HG03159 (cell line): ENCODE measurements around the gene AGGF1.
"Not testable (repeated sequence)": the region's sequence is repeated elsewhere in the genome, so short reads cannot be mapped to it uniquely, and the experiment has no call there.

Source experiments
- ATAC-seq: cut with Tn5 transposase; IDR thresholded peaks from one replicate; pipeline ENCODE4 v1.9.1; 2021; ENCODE audit warnings: mild to moderate bottlenecking, moderate library complexity; ENCODE audit not compliant: unreplicated experiment

Gene AGGF1

DNA sequence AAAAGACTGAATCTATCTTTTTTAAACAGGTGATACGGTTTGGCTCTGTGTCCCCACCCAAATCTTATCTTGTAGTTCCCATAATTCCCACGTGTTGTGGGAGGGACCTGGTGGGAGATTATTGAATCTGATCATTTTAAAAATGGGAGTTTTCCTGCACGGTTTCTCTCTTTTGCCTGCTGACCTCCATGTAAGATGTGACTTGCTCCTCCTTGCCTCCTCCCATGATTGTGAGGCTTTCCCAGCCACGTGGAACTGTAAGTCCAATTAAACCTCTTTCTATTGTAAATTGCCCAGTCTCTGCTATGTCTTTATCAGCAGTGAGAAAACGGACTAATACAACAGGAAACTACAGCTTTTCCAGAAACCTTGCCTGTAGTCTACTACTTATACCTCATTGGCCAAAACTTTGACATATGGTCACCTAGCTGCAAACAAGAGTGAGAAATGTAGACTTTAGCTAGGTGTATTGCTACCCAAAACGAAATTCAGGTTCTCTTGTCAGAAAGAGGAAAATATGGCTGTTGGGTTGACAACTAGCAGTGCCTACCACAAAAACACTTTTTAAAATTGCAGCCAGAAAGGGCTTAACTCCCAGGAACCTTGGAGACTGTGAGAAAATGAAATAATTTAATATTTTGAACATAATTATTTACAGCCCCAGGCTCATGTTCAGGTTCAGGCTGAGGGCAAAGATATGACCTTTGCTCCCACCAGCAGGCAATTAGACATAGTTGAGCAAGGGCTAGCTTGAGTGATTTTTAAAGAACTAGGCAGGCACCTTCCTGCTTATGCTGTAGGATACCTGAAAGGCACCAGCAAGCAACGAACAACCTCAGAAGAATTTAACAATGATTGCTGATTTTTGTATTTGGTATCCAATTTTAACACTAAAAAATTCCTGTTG, 7.4 kb upstream of the AGGF1 start:
- ATAC-seq, result no peak

DNA sequence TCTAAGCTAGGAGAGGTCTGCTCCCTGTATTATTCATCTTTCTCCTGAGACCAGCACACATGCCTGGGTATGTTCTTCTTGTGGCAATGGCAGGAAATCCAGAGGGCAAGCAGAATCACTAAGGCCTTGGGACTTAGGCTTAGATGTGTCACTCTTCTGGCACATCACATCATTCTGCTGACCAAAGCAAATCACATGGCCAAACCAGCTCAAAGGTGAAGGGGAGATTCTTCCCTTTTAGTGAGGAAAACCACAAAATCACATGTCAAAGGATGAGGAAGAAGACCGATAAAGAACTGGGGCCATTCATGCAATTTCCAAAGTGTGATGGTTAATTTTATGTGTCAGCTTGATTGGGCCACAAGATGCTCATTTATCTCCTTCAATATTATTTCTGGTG, 5.7 kb upstream of the AGGF1 start:
- ATAC-seq, result no peak

DNA sequence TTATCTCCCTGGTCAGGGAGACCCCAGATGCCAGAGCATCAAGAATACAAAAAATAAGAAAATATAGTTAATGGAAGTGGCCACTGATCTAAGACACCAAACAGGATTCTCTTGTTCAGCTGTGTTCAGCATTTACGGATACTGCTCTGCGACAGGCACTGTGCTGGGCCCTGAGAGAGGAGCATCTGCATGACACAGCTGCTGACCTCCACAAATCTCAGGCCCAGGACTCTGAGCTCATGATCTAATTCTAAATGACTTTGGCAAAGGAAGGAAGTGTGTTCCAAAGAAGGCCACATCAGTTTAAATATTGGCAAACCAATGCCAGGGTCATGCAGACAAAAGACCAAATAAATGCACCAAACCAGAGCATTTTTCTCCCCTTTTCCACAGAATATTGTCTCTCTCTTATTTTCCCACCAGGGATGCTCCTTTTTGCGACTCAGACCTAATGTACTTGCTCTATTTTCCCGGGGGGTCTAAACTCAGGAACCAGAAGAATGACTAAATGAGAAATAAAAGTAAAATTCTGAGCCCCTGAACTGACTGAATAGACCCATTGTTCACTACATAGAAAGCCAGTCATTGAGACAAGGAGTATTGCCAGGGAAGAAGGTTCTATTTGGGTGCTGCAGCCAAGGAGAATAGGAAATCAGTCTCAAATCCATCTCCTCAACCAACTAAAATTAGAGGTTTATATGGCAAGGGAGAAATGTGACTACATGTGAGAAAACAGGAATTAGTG, 1.4 kb upstream of the AGGF1 start:
- no peak for ATAC-seq

DNA sequence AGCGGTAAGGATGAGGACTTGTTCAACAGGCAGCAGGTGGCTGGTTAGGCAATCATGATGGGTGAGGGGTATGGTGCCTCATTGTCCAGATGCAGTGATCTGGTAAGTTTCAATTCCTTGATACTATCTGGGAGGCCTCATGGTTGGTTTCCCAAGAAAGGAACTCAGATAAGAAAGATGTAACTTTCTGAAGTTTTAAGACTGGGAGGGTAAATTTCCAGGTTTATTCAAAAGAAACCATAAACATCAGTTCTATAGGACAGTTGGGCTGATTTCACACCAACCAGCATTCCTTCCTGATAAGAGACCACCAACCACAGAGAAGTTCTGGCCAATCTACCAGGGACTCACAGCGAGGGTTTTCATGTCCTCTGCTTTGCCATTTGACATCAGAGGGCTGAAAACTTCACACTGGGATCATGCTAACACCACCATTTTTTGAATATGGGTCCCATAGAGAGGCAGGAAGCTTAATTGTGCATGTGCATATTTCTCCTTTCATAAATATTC, 773 bp upstream of the AGGF1 start:
- ATAC-seq, result no peak

DNA sequence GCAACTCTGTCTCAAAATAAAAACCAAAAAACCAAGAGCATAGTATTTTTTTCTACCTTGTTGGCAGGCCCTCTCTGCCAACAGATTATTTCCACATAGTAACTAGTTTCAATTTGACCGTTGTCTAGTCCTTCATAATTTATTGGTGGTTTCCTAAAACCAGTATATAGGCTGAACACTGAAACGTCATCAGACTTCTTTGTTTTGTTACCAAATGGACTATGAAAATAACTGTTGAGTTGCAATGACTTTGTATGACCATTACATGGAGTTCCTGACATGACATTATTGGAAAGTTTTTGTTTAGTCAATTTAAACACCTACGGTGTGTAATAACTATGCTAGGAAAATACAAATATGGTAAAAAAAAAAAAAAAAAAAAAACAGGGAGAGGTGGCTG, 1.7 kb downstream of the AGGF1 start:
- no peak for ATAC-seq

DNA sequence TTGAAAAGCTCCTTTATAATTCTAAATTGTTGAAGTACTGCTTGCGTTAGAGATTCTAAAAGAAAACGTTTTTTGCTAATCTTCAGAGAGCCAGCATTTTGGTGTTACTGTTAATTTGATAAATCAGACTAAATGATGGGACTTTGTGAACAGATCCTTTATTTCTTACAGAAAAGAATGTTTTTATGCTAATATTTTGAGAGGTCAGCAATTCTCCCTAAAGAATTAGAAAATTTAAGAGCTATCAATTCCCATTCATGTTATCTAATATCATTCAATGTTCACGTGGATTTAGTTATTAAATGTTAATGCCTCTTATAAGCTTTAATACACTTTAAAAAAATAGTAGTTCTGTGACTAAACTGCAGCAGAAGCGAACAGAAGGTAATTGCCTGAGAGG, 2.4 kb downstream of the AGGF1 start:
- ATAC-seq, result no peak

DNA sequence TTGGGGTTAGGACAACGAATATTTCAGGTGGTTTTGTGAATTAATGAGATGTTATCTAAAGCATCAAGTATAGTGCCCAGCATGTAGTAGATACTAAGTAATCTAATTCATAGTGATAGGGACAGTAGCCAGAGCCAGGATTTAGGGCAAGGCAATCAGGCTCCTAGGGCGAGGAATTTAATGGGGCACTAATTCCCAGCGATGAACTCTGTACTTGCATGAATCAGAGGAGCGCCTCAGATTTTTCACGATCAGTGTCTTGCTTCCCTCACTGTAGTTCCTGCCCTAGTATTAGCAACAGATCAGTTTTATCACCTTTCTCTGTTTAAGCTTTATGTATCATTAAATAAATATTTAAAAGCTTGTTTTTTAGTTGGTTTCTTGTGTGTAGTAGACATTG, 3.1 kb downstream of the AGGF1 start:
- ATAC-seq, result no peak

DNA sequence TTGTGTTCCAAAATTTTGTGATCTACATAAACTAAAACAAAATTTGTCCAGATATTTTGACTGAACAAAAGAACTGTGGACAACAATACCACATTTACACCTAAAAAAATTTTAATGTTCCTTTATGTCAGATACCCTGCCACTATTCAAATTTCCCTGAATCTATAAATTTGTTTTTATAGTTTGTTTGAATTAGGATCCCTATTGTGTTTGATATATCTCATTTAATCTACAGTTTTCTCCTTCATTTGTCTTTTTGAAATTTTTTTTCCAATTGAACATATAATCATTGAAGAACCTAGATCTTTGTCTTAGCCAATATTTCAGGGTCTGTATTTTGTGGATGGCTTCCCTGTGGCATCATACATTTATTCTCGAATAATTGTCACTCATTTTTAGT, 5.7 kb downstream of the AGGF1 start:
- no peak for ATAC-seq

DNA sequence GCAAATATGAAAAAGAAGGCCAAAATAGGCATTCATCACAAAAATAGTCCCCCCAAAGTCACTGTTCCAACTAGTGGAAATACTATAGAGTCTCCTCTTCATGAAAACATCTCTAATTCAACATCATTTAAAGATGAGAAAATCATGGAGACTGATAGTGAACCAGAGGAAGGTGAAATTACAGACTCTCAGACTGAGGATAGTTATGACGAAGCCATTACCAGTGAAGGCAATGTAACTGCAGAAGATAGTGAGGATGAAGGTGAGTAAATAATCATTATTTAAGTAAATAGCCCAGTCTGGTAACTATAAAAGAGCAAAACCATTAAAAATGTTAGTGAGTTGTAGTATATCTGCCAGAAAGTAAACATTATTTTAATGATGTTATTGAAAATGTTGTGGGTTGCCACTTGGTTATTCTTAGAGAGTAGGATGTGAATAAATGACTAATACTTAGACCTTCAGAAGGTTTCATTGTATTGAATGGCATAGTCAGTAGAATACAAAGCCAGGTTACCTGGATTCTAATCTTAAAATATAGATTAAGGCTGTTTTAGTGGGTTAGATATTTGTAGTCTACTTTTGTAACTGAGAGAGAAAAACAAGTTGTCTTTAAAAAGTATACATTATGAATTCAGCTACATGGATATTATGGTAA, 16.3 kb downstream of the AGGF1 start:
- no peak for ATAC-seq

DNA sequence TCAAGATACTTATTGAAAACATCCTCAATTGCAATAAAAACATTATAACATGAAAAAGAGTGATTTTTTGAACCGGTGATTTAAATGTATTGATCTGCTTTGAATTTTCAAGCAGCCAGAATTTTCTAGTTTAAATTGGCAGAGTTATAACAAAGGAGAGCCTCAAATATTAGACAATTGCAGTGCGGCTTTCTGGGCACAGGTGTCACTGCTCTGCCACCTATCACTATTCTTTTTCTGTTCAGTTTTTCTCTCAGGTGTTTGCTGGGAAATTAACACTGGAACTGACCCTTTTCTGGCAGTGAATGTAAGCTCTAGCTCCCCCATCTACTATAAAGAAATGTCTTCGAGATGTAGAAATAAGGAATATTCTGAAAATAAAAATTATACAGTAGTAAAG, 33.8 kb downstream of the AGGF1 start:
- ATAC-seq, result no peak

DNA sequence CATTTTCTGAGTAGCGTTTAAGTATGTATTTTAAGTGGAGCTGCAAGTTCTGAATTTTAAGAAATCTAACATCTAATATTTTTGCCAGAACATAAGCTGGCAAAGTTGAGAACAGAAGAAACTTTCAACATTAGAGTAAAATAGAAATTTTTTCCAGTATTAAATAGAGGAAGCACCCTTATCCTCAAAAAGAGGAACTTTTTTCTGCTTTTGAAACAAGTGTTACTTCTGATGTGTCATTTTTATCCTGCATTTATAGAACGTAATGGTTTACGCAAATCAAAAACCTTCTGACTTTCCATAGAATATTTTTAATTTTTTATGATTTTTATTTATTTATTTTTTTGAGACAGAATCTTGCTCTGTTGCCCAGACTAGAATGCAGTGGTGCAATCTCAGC, 35.1 kb downstream of the AGGF1 start:
- ATAC-seq, result no peak

DNA sequence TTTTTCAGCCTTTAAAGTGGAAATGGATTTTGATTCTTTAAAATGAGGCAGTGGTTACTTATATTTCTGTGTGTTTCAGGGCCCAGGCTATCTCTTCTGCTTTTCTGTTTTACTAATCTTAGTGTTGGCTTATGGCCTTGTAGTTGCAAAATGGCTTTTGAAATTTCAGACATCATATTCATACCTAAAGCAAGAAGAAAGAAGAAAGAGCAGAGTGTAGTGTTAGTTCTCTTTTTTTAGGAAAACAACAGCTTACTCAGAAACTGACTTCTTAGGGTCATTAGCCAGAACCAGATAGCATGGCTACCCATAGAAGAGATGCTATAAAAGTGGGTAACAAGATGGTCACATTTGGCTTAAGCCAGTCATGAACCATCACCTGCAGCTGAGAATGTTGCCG, 36.0 kb downstream of the AGGF1 start:
- no peak for ATAC-seq

DNA sequence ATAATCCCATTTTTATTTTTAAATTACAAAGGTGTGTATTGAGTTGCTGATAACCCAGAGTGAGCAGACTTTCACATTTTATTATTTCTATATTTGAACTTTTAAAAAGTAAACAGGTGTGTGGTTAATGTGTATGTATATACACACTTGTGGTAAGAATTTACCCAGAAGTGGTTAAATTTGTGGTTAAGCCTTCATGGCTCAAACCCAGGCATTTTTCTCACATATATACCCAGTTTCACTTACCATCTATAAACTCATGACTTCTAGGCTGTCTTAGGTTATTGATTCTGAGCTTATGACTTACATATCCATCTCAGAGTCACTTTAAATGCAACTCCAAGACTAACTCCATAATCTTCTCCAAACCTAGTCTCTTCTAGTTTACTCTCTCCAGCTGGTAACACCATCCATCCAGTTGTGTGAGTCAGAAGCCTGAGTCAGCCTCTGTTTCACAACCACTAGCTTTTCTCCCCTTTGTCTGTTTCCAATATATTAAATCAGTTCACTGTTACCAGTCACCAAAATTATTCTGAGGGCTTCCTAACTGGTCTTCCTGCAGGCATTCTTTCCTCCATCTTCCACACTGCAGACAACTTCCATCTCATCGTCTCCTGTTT, 36.7 kb downstream of the AGGF1 start:
- no peak for ATAC-seq

DNA sequence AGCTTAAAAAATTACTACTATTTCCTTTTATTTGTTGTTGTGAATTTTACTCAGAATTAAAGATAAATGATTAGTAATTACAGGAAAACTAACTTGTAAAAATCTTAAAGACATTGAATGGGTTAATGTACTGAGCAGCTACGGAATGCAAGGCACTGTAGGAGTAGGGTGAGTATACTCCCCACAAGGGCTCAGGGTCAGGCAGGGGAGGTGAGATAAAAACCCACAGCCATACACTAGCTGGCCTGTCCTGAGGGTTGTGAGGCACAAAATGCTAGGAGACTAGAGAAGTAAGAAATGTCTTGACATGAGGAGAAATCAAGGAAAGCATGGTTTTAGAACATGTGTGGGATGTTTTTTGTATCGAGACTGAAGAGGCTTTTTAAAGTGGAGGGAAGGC, 43.5 kb downstream of the AGGF1 start:
- no peak for ATAC-seq

DNA sequence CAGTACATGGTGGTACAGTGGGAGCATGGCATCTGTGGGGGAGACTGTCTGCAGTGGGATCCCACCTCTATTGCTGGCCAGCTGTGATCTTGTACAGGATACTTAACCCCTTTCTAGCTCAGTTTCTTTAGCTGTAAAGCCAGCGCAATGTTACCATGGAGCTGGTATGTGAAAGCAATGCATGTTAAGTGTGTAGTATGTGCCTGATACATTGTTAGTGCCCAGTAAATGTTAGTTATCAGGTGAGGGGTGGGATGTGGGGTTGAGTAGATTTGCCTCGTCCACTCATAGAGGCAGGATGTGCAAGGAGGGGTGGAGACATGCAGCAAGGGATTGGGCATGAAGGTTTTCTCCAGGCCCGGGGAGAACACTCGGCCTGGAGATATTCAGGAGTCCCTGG, 44.5 kb downstream of the AGGF1 start:
- ATAC-seq, result no peak

DNA sequence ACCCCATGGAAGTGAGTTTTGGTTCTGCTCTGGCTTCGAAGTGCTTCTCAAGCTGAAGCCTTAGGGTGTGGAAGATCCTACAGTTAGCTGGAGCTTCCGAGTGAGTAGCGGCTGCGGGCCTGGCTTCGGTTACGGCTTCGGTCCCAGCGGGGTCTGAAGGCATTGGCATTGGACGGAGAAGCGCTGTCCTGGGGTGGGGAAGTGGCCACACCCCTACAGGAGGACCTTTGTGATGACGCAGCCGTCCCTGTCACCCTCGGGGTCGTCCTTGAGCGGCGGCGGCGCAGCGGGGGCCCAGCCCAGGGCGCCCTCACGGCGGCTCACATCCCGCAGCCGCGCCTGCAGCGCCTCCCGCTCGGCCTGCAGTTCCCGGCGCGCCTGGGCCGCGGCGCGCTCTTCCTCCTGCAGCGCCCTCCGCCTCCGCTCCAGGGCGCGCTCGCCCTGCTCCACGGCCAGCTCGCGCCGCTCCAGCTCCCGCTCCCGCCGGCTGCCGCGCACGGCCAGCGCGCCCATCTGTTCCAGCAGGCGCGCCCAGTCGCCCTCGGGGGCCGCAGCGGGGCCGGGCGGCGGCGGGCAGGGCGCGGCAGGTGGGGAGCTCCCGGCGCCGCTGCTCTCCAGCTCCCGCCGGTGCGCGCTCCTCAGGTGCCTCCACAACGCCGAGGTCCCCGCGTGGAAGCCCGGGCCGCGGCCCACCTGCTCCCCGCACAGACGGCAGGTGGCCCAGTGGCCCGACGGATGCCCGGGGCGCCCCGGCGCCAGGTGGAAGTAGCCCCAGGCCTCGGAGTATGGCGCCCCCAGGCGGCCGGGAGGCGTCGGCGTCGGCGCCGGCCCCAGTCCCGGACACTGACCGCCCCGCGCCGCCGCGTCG, 47.0 kb downstream of the AGGF1 start:
- ATAC-seq, result peak; percentile 82

DNA sequence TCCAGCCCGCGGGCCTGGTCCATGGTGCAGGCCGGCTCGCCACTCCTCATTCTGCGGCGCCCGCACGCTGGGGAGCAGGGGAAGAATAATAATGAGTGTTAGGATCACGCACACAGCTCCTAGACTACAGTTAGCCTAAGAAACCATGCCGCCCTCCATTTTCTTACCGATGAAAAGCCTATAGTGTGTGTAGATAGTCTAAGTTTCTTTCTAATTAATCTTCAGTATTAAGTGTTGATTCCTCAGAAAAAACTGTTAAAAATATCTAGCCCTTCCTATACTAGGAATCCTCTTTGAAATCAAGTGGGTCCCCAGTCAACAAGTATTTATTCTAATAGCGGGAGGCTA, 47.6 kb downstream of the AGGF1 start:
- ATAC-seq, result no peak

DNA sequence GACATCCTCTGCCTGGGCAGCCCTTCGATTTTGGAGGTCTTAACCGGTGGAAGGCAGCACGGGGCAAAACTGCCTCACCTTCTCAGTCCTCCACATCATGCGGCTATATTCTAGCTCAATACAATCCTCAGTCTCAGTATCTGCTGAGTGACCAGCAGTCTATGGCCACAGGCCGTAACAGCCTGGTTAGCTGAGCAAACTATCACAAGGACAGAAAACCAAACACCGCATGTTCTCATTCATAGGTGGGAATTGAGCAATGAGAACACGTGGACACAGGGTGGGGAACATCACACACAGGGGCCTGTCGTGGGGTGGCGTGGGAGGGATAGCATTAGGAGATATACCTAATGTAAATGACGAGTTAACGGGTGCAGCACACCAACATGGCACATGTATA, 50.3 kb downstream of the AGGF1 start:
- not testable (repeated sequence) for ATAC-seq

DNA sequence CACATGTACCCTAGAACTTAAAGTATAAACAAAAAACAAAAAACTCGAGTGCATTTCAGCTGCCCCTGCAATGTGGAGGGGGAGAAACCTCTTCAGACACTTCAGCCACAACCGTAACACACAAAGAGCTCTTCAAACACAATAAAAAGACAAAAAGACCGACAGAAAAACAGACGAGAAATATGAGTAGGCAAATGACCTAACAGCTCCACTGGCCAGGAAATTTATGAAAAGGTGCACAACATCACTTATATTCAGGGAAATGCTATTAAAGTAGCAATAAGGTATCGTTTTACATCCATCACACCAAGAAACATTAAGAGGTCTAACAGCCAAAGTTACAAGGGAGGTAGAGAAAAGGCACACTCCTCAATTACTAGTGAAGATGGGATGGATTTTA, 50.7 kb downstream of the AGGF1 start:
- ATAC-seq, result no peak

DNA sequence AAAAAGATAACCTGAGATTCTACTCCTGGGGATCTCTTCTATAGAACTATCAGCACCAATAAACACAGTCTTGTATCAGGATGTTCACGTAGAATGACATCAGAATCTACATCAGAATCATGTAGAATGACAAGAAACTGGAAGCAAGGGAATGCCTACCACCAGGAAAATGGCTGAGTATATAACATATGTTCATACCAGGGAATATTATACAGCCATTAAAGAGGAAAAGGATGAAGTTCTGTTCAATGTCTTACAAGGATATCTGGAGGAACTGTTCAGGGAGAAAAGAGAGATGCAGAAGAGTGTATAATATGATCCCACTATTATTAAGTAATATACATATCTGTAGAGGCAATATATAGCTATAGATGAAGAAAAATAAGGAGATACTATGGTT, 52.1 kb downstream of the AGGF1 start:
- no peak for ATAC-seq
